Osteocyte (in vitro differentiated cells): ENCODE results near the gene BTBD3. TPM values are rescaled to one million over a fixed set of nuclear protein-coding genes. Genes with fewer than 3 reads are reported as not detected.

ENCODE experiments used
- DNase-seq: peaks from one replicate; pipeline ENCODE4 v3.0.0; 2021; ENCODE audit warnings: mixed read lengths; ENCODE audit not compliant: unreplicated experiment; ENCODE audit errors: extremely low spot score
- H3K27ac Mint-ChIP-seq: one replicate; pipeline ENCODE4 v1.8.0; 2021; ENCODE audit warnings: mild to moderate bottlenecking, mixed read lengths; ENCODE audit not compliant: unreplicated experiment
- H3K27me3 Mint-ChIP-seq: one replicate; pipeline ENCODE4 v1.8.0; 2021; ENCODE audit warnings: mixed read lengths; ENCODE audit not compliant: unreplicated experiment
- H3K36me3 Mint-ChIP-seq: one replicate; pipeline ENCODE4 v1.8.0; 2021; ENCODE audit warnings: mixed read lengths; ENCODE audit not compliant: unreplicated experiment
- H3K4me1 Mint-ChIP-seq: one replicate; pipeline ENCODE4 v1.8.0; 2021; ENCODE audit warnings: mixed read lengths; ENCODE audit not compliant: unreplicated experiment
- H3K4me3 Mint-ChIP-seq: one replicate; pipeline ENCODE4 v1.8.0; 2021; ENCODE audit warnings: mild to moderate bottlenecking, moderate library complexity, mixed read lengths; ENCODE audit not compliant: unreplicated experiment
- H3K9me3 Mint-ChIP-seq: one replicate; pipeline ENCODE4 v1.8.0; 2021; ENCODE audit warnings: mixed read lengths; ENCODE audit not compliant: unreplicated experiment
- CTCF ChIP-seq: fragments of 200-600 bp; sonication (generic); IDR thresholded peaks from 2 replicates; pipeline ENCODE4 v1.5.0; 2021; ENCODE audit warnings: antibody characterized with exemption, mild to moderate bottlenecking, moderate library complexity
- total RNA-seq: library from RNA; stranded (reverse); gene quantifications from 2 replicates; pipeline ENCODE4 v1.2.1, GENCODE V29; 2021

BTBD3 gene
- total RNA-seq, 1 donor from 2014 or later: 25.1 TPM

DNA sequence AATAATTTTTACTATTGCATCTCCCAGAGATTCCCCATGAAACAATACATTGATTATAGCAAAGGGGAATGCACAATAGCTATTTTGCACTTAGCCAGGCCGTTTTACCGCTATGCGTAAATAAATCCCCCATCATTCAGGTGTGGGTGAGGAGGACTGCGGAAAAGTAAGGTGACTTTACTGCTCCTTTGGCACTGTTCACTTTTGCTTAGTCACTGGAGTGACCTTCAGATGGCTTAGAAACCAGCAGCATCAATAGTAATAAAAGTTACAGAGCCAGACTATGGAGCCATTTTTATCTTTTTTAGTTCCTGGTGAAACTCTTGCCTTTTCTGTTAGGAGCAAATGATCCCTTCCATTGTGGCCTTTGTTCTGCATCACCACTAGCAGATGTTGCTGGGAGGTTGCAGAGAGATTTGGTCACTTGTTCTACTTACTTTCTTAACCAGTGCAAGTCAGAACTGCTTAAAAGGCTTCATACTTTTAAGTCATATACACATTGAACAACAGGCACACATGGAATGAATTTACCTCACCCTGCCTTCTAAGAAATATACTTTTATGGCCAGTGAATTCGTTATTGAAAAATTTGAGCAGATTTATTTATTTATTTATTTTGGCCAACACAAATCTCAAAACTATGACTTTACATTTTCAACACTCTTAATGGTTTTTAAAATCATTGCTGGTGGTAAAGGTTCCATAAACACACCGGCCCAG lies 12.1 kb upstream of the BTBD3 start:
- no peak overlapping the region for H3K4me3 Mint-ChIP-seq
- peaks cover 2% of the 10 kb centered on the region for H3K36me3 Mint-ChIP-seq

GRCh38 chr20:11906626-11907480 lies 10.8 kb upstream of the BTBD3 start:
- Mint-ChIP-seq H3K27me3 (no peaks in the 10 kb centered on the region), H3K9me3 (no peaks in the 10 kb centered on the region), H3K4me3 (no peak overlapping the region), H3K36me3 (peaks cover 2% of the 10 kb centered on the region), H3K27ac (no peak overlapping the region), H3K4me1 (peaks cover 28% of the 10 kb centered on the region)
- DNase-seq: no peak
- no peak for TF ChIP-seq CTCF

More for the DNA sequence above, 12.1 kb upstream of the BTBD3 start:
- no peak for DNase-seq
- Mint-ChIP-seq H3K27me3 (no peaks in the 10 kb centered on the region), H3K9me3 (no peaks in the 10 kb centered on the region), H3K4me1 (peaks cover 38% of the 10 kb centered on the region), H3K27ac (no peak overlapping the region)
- no peak for TF ChIP-seq CTCF

DNA sequence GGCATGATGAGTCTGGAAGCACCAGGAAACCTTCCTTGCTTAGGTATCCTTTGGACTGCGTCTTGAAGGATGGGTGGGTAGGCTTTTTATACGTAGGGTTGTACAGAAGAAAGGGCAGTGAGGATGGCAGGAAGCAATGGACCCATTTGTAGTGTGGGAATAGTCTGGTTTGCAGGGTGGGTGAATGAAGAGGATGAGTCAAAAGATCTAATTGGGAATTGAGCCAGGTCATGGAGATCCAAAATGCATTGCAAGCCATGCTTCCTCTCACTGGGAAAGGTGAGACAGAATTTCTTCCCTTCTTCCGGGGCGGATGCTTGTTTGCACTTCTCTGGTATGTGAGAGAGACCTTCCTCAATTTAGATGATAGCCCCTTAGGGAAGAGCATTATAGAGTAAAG lies 10.1 kb upstream of the BTBD3 start:
- H3K36me3 Mint-ChIP-seq: peaks cover 2% of the 10 kb centered on the region
- H3K9me3 Mint-ChIP-seq: no peaks in the 10 kb centered on the region
- DNase-seq: no peak
- H3K27me3 Mint-ChIP-seq: no peaks in the 10 kb centered on the region
- H3K4me3 Mint-ChIP-seq: no peak overlapping the region
- H3K27ac Mint-ChIP-seq: no peak overlapping the region
- TF ChIP-seq CTCF: no peak
- H3K4me1 Mint-ChIP-seq: peaks cover 22% of the 10 kb centered on the region

GRCh38 chr20:11912013-11912658 lies 5.6 kb upstream of the BTBD3 start:
- Mint-ChIP-seq H3K27ac (no peak overlapping the region), H3K4me1 (peaks cover 13% of the 10 kb centered on the region), H3K4me3 (no peak overlapping the region)

More at GRCh38 chr20:11912013-11912658, 5.6 kb upstream of the BTBD3 start:
- H3K36me3 Mint-ChIP-seq: no peaks in the 10 kb centered on the region
- DNase-seq: no peak
- H3K9me3 Mint-ChIP-seq: no peaks in the 10 kb centered on the region
- peak; percentile 40 for TF ChIP-seq CTCF
- no peaks in the 10 kb centered on the region for H3K27me3 Mint-ChIP-seq
